Umbilical cord (tissue), 2 donors: ENCODE measurements around the gene GSG1L. TPM values are rescaled to one million over a fixed set of nuclear protein-coding genes. Genes with fewer than 3 reads are reported as not detected.

ENCODE experiments used
- DNase-seq: peaks from one replicate; pipeline ENCODE4 v3.0.0-alpha.2; 2015; ENCODE audit warnings: low spot score
- total RNA-seq: library from RNA; depleted of rRNA; stranded (reverse); fragments of >200 nt; gene quantifications from one replicate; pipeline ENCODE4 v1.2.3, GENCODE V29; 2014; ENCODE audit warnings: low replicate concordance; ENCODE audit not compliant: insufficient read depth

The GSG1L gene
- total RNA-seq, 1 donor from 2014 or later: not detected

DNA sequence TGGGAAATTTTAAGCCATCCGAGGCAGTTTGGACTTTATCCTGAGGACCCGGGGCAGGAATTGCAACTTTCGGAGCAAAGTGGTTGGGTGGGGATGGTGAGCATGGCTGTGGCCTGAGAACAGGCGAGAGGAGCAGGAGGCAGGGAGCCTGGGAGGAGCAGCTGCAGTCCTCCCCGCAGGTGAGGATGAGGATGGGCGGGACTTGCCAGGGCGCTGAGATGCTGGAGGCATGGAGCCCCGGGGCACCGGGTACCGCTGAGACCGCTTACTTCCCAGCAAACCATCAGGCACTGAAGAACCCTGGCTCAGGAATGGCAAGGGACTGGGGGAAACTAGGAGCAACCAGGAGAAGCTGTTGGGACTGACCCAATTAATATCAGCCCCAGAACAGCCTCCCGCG is 210.8 kb downstream of the GSG1L start:
- no peak for DNase-seq

DNA sequence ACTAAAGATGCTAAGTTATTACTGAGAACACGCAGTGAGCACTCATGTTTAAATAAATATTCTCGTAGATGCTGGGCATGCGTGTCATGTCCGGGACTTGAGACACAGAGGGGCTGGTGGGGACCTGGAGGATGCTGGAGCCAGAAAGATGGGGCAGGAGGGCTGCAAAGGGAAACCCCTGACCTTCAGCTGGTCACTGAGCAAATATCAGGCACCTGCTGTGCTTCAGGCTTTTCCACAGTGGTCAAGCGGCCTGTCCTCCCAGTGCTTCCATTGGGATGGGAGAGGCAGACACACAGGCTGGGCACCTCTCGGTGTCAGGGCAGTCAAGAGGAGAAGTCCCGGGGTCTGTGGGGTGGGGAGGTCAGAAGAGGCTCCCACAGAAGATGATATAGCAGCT is 211.4 kb downstream of the GSG1L start:
- no peak for DNase-seq

DNA sequence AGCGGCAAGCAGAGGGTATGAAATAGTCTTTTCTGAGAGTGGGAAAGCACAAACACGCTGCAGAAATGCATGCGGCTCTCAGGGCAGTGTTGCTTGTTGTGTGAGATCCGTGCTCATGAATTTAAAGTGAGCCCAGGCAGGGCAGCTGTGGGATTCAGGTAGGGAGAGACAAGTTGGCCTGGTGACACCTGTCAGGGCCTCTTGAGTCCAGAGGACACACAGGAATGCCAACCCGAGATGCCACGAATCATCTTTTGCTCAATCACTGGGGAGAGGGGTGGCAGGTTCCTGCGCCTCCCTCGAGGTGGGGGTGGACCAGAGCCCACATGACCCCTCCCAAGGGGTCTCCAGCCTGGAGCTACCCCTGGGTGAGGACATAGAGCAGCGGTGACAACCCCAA is 211.9 kb downstream of the GSG1L start:
- DNase-seq: no peak

DNA sequence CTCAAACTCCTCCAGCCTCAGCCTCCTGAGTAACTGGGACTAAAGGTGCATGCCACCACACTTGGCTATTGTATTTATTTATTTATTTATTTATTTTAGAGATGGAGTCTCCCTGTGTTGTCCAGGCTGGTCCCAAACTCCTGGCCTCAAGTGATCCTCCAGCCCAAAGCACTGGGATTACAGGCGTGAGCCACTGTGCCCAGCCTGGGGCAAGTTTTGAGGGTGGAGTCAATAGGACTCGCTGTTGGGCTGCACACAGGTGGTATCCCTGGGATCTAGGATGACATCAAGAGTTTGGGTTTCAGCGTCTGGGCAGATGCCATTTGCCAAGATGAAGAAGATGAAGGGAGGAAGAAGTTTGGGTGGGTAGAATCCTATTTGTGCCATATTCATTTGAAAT is 213.9 kb downstream of the GSG1L start:
- DNase-seq: no peak

DNA sequence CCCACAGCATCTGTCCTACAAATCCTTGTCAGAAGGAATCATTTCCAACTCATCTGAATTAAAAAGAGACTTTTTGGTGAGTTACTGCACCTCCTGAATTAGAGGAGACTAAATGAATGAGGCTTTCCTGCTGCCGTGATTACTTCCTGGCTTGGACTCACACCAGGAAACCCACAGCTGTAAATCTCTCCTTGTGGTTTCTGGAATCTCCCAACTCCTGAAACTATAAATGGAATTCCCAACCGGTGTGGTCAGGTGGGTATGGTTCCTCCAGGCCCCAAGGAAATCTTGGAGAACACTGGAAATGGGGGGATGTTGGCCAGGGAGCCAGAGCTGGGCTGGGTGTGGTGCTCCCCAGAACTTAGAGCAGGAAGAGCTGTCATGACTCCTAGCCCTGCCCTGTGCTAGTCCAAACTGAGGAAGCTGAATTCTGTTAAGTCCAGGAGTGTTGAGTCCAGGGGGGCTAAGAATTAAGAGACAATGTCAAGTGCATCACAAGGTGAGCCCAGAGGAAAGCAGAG is 216.4 kb downstream of the GSG1L start:
- no peak for DNase-seq

DNA sequence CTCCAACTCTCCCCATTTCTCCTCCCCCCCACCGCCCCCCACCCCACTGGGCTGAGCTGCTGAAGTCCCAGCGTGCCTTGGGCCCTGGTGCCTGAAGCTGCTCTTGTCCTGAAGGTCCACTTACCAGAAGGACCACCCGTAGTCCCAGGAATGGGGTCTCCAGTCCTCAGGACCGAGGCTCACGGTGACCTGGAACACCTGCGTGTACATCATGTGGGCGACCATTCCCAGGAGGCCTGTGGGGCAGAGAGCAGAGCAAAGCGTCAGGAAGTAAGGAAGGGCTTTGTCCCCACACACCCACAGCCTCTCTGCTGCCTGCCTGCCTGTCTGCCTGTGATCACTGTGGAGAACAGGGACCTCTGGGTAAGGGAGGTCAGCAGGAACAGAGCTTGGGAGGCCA is 218.7 kb downstream of the GSG1L start:
- no peak for DNase-seq

DNA sequence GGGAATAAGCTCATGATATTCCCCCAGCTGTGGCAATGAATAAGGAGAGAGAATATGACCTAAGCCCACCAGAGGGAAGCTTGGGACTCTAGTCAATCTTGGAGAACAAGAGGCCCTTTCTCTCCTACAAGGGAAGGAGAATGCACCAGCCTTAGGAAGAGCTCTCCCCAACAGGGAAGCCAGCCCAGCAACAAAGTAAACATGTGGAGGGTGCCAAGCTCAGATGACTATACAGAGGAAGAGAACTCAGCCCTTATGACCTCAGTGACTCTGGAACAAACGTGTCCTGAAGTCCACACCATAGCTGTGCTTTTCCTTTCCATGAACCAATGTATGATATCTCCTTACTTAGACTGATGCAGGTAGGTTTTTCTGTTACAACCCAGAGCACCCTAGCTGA is 219.7 kb downstream of the GSG1L start:
- DNase-seq: no peak

DNA sequence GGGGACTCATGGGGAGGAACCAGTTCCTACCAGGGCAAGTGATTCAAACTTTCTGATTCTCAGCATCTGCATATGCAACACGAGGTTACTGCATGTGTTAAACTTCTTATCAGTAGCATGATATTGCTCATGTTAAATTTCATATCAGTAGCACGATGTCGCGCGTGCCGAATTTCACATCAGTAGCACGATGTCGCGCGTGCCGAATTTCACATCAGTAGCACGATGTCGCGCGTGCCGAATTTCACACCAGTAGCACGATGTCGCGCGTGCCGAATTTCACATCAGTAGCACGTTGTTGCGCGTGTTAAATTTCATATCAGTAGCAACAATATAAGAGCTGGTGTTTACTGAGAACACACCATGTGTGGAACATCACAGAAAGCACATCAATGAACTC is 221.6 kb downstream of the GSG1L start:
- DNase-seq: no peak

DNA sequence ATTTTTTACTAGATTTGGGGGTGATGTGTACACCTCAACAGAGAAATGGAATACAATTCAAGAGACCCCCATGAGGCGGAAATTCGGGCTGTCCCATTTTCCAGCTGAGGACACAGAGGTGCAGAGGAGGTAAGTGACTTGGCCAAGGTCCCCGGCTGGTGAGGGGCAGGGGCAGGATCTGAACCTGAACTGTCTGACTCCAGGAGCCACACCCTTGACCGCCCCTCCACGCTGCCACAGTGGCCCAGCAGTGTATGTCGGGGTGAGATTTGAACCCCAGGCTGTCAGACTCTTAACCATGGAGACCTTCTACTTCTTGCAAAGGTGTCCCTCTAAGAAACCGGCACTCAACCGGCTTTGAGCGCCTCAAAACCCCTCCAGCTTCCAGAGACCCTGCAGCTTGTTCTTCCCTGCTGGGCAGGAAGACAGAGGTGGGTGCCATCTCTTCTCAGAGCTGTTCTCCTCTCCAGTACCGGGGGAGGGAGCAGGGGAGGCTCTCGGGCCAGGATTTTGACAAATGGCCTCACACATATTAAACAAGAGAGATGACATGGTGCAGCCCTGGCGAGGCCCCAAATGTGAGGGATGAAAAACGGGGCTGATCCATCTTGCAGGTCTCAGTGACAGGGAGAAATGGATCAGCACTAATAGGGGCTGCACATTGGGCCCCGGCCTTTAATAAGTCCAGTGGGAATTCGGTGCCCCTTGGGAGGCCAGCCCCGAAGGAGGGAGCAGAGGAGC is 222.3 kb downstream of the GSG1L start:
- no peak for DNase-seq

DNA sequence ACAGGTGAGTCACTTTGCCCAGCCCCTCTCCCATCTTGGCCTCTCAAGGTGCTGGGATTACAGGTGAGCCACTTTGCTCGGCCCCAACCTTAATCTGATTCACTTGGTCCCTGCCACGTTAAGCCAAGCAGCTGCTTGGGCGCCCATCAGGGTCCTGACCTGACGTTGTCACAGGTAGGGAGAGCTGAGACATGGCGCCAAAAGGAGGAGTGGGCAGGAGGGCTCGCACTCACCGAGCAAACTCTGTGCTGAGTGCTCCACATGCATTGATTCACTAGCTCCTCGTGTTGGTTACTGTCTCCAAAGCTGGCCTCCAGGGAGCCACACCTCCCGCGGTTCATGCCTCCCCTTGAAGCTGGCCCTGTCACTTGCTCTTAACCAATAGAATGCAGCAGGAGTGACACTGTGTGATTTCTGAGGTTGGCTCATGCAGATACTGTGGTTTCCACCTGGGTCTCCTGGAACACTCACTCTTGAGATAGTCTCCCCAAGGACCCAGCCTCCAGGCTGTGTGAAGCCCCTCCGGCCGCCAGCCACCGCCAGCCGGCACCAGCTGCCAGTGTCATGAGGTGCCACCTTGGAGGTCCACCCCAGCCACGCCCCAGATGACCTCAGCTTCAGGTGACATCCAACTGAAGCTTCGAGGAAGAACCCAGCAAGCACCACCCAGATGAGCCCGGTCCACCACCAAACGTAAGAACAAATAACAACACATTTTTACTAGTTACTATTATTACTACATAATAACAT is 223.0 kb downstream of the GSG1L start:
- DNase-seq: no peak

DNA sequence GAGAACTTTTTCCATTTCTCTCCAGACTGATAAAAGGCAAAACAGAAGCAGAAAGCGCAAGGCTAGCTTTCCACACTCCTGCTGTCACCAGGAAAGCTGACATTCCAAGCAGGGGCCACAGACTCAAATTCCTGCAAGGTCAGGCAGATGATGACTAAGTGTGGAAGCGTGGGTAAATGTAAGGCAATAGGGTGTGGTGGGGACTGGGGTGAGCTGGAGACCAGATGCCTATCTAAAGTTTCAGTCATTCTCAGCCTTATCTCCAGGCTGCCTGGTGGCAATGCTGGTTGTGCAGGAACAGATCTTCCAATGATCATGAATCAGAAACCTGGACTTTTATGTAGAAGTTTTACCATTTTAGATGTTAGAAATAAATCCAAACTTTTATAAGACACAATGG is 224.1 kb downstream of the GSG1L start:
- no peak for DNase-seq

DNA sequence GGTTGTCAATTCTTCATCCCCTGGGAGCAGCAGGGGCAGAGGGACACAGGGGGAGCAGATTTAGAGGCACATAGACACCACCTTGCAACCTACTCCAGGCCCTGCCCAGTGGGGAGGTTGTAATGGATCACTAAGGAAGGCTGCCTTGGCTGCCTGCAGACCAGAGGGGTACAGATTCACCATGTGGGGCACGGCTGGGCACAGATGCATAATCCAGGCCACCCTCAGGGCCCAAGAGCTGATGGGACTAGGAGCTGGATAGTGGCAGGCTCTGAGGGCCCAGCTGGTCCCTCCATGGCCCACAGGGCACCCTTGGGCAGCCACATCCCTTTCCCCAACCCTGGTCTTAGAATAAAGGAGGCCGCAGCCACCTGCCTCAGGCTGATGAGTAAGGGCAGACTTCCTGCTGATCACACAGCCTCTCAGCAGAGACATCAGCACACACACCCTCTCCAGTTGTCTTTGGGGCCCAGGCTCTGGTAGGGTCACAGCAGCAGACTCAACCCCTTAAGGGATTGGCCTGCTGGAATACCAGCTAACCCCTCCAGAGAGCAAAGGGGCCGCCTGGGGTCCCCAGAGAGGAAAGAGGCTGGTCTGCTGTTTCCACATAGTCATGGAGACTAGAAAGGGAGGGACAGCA is 224.9 kb downstream of the GSG1L start:
- no peak for DNase-seq

DNA sequence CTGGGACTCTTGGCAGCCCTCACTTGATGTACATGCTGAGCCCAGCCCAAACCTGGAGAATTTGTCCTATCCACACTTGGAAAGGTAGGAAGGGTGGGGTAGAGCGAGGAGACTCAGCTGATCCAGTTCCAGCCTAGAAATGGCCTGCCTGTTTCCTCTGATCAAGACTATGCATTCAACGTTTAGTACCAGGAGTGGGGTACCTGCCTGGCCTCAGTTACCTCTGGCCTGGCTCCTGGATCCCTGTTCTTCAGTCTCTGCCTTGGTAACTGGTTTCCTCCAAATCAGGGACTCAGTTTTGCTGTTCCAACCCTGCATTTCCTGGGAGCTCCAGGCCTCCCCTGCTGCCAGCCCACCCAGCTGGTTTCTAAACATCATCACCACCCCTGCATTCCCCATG is 233.5 kb downstream of the GSG1L start:
- DNase-seq: no peak

DNA sequence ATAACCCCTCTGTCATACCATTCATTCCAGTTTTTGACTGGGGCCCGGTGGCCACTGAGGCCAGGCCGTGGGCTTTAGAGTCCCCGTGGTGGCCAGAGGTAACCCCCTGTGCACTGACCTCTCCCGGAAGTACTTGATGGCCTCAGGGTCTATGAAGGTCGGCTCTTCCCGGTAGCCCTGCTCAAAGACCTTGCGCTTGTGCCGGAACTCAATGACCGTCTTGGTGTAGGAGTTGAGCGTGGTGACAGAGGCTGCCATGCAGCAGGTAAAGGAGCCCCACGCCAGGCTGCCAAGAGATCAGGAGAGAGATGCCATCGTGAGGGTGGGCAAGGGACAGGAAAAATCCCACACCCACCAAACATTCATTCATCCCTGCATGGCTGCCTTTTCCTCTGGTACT is 234.8 kb downstream of the GSG1L start:
- DNase-seq: no peak

DNA sequence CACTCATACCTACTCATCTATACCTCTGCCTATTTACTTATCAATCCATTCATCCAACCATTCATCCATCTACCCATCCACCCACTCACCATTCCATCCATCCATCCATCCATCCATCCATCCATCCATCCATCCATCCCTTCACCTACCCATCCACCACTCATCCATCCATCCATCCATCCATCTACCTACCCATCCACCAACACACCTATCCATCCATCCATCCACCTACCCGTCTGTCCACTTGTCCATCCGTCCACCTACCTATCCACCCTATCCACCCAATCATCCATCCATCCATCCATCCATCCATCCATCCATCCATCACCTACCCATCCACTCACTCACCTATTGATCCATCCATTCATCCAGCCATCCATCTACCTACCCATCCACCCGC is 235.7 kb downstream of the GSG1L start:
- no peak for DNase-seq

DNA sequence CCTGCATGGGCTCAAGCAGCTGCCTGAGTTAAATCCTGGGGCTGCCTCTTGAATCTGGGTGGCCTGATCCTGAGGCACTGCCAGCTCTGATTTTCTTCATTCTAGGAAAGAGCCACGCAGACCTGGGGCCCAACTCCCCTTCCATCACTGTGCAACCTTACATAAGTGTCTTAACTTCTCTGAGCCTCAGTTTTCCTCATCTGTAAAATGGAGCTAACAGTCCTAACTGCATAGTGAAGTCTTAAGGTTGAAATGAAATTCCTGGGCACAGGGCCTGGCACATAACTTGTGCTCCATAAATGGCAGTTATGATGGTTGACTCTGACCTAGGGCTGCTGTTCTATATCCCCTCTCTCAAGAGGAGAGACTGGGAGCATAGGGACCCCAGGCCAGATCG is 236.6 kb downstream of the GSG1L start:
- no peak for DNase-seq

DNA sequence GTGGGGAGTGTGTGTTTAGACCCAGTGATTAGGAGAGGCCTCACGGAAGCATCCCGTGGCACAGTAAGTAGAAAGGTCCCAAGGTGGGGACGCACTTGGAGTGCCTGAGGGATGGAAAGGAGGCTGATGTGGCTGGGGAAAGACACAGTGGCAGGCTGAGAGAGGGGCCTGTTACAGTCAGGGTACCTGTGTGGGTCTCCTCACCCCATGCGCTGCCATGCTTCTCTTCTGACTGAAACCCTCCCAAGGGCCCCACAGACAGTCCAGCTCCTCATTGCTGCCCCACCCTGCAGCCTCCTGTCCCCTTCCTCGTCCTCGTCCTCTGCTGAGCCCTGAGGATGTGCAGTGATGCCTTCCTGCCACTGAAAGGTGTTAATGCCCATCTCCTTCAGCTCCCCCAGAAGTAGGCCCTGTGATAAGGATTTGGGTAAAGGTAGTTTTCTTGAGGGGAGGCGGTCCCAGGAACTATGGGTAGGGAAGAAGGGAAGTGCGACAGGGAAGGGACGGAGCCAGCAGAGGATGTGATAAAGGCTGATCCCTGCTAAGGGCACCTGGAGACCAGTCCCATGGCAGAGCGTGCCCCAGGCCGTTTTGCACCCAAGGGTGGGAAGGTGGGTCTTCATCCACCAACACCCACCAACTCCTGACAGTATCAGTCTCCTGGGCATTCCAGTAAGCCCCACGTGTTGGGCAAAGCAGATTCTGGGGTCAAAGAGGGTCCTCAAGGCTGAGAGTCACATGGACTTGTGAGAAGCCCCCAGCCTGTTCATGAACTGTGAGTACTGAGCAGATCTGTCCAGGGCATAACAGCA is 237.2 kb downstream of the GSG1L start:
- DNase-seq: no peak

DNA sequence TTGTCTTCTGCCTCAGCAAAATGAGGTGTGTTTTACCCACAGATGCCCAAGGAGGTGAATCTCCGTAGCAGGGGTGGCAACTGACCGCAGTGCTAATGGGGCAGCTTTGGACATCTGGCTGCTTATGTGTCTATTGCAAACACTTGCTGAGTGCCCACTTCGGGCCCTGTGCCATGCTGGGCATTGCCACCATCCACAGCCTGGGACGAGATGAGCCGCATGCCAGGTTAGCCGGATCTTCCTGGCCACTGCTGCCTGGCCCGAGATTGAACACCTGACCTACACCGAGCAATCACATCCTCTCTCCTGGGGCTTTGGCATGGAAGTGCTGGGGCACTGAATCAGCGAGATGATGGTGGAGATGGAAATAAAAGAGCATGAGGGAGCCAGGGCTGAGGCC is 238.7 kb downstream of the GSG1L start:
- DNase-seq: no peak

DNA sequence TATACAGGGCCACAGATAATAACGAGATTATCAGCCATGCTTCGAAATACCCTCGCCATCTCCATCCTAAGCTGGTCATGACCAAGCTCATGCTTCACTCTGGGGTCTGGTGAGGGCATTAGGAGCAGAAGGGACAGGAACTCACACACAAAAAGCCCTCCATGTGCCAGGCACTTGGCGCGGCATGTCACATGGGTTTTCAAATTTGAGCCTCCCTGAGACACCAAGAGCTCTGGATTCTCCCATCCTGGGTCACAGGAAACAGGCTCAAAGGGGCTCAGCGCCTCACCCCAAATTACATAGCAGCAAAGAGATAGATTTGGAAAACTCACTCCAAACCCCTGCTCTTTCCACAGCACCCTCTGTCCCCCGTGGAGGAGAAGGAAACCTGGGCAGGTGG is 239.5 kb downstream of the GSG1L start:
- DNase-seq: no peak

DNA sequence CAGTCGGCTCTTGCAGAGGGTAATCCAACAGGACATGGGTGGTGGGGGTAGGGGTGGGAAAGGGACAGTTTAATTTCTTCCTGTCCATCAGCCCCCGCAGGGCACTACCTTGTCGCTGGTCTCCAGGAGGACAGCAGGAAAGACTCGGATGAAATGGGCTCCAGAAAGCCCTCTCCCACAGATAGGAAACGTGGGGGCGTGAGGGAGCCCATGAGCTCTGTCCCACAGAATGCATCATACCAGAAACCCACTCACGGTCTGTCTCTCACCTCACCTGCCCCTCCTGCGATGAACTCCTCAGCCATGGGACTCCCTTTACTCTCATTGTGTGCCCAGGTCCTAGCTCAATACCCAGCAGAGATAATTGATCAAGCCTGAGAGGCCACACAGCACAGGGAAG is 240.1 kb downstream of the GSG1L start:
- no peak for DNase-seq

DNA sequence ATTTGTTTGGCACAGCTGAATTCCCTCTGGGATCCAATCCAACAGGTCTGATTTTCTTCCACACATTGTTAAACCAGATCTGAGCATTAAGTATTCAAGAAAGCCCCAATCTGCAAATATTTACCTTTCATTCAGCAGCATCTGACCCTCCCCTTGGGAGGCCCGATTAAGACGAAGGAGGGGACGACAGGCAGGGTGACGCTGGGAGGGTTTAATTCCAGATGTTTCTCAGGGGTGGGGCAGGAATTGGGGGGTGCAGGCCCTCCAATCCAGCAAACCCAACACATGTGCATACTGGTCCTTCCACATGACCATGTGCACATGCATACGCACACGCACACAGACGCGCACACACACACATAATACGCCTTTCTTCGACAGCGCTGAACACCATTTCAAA is 240.5 kb downstream of the GSG1L start:
- no peak for DNase-seq

DNA sequence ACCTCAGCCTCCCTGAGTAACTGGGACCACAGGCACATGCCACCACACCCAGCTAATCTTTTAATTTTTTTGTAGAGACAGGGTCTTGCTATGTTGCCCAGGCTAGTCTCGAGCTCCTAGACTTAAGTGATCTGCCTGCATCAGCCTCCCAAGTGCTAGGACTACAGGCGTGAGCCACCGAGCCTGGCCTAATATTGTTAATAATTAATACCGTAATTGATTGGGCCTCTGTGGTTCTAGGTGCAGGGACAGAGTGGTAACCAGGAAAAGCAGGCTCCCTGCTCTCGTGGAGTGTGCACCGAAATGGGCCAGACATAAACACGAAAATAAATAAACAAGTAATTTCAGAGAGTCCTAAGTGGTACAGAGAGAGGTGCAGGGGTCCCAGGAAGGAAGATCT is 241.0 kb downstream of the GSG1L start:
- no peak for DNase-seq
